GM12801 (cell line): ENCODE results near the gene CNTF.

Experiments
- TF ChIP-seq, protein P1 (sequence below): IDR thresholded peaks from one replicate; pipeline ENCODE4 v1.5.1; 2011; ENCODE audit warnings: control low read depth; ENCODE audit not compliant: insufficient read length; ENCODE audit errors: extremely low read depth

CNTF gene

DNA sequence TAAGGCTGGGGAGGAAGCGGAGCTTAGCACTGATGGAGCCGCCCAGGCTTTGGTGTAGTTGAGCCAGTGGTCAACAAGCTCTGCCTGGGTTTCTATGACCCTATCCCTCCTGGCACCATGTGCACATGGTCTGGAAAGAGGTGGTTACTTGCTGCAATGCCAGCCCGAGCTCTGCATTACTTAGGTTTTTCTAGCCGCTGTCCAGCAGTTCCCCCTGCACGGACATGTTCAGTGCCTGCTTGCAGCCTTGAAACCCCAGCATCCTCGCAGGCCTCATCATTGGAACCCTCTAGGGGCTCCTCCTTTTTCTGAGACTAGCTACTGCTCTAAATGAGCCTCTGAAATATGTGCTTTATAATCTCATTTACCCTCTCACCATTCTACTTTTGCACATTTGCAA is 16.6 kb downstream of the CNTF start:
- TF ChIP-seq, protein P1, sequence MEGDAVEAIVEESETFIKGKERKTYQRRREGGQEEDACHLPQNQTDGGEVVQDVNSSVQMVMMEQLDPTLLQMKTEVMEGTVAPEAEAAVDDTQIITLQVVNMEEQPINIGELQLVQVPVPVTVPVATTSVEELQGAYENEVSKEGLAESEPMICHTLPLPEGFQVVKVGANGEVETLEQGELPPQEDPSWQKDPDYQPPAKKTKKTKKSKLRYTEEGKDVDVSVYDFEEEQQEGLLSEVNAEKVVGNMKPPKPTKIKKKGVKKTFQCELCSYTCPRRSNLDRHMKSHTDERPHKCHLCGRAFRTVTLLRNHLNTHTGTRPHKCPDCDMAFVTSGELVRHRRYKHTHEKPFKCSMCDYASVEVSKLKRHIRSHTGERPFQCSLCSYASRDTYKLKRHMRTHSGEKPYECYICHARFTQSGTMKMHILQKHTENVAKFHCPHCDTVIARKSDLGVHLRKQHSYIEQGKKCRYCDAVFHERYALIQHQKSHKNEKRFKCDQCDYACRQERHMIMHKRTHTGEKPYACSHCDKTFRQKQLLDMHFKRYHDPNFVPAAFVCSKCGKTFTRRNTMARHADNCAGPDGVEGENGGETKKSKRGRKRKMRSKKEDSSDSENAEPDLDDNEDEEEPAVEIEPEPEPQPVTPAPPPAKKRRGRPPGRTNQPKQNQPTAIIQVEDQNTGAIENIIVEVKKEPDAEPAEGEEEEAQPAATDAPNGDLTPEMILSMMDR, result no peak

DNA sequence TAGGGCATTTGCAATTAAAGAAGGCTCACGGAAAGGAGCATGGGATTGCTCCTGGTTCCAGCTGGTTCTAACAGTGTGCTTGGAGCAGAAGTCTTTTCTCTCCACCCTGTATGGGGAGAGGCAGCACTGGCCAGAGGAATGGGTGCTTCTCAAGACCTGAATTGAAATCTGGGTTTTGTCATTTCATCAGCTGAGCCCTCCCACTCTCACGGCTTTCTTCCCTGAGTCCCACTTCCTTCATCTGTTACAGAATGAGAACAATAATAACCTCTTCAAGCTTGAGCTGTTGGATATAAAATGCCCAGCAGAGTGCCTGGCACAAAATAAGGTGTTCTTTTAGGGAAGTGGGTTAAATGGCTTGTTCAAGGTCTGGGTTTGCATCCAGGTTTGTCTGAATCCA is 17.2 kb downstream of the CNTF start:
- TF ChIP-seq, protein P1, result no peak

DNA sequence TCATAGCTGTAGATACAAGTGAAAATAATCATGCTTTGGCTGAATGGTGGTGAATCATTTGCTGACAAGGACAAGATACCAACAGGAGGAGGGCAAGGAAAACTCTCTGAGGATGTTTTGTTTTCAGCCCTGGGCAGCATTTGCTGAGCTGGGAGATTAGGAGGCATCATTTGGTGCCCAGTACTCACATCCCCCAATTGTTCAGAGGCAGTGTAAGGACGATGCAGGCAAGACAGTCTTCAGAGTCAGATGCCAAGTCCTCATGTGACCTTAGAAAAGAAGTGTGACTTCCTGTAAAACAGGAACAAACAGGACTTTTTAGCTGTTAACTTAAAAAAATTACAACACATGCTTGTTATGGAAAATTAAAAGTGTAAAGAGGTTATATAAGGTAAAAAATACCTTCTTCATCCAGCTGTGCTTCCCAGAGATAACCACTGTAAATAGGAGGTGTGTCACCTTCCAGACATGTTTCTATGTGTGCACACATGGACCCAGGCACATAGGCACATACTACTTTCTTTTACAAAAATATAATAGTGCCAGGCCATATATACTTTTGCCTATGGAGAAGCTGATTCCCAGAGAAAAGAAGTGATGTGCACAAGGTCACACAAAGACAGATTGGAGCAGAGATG is 18.0 kb downstream of the CNTF start:
- TF ChIP-seq, protein P1, result no peak

DNA sequence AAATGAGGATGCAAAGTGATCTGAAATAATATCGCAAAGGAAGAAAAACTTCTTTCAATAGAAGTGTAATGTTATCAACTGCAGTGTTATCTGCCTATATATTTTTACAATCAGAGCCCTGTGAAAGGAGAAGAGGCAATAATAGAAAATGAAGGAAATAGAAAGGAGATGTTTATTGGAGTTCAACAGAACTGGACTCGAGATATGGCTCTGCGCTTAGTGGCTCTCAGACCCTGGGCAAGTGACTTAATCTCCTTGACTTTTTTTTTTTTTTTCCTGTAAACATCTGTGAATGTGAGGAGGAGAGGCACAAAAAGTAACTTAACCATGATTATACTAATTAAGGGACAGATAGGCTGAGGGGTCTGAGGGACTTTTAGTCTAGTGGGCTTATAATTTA is 18.9 kb downstream of the CNTF start:
- TF ChIP-seq, protein P1, result no peak

DNA sequence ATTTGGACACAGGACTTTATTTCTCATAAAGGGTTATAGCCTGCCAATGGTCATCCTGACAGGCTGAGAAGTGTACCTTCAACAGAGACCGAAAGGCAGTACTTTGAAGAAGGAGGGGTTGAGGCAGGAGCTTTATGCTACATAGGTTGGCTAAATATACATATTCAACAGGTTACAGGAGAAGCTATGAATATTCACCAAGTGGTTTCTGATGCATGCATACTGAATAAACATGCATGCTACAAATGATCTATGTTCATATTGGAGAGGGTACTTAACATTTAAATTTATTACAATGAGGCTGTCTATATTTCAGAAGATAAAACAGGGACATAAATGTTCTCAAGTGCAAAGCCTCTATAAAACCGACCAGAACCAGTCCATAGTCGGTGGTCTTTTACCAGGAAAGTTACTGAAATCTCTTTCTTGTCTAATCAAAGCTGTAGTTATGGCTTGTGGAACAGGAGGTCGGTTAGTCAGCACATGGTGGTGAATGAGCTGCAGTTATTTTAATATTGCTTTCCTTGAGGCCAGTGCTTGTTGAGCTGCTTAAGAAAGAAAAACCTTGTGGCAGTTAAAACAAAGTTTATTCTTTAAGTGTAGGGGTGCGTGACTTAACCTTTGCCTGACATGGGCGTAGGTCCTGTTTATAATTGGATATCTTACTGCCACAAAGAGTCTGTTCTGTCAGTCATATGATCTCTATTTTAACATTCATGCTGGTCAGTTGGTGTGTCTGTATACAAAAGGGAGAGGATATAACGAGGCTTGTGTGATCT is 19.5 kb downstream of the CNTF start:
- TF ChIP-seq, protein P1, result no peak

DNA sequence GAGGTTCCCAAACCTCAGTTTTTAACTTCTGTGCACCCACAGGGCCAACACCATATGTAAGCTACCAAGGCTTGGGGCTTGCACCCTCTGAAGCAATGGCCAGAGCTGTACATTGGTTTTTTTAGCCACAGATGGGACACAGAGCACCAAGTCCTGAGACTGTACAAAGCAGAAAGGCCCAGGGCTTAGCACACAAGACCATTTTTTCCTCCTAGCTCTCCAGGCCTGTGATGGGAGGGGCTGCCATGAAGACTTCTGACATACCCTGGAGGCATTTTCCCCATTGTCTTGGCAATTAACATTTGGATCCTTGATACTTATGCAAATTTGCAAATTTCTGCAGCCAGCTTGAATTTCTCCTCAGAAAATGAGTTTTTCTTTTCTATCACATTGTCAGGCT is 23.4 kb downstream of the CNTF start:
- TF ChIP-seq, protein P1, result no peak

DNA sequence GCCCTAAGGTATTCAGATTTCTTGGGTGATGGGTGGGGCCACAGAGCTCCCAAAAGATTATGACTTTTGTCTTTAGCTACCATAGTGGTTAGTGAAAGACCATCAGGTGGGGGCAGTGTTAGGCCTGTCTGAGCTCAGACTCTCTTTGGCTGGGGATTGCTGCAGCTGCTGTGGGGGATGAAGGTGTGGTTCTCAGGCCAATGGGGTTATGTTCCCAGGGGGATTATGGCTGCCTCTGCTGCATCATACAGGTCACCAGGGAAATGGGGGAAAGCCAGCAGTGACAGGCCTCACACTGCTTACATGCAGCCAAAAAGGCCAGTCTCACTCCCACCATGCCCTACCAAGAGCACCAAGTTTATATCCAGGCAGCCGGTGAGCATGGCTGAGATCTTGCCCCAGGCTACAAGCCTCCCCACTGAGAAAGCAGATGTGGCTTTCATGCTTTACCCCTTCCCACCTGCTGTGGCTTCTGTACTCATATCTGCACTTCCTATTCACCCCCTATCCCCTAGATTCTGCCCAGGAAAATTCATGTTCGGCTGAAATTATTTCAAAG is 24.8 kb downstream of the CNTF start:
- TF ChIP-seq, protein P1, result no peak
